Hepatocyte (in vitro differentiated cells): Measurements from ENCODE around the gene DPCD. TPM values are rescaled to one million over a fixed set of nuclear protein-coding genes. Genes with fewer than 3 reads are reported as not detected.

Experiments
- DNase-seq: peaks from one replicate; pipeline ENCODE4 v3.0.0-alpha.2; 2016; ENCODE audit warnings: low spot score
- H2AFZ ChIP-seq: fragments of 200-600 bp; sonication (generic); 2 replicates; pipeline ENCODE4 v1.6.0; 2016; ENCODE audit warnings: antibody characterized with exemption, mild to moderate bottlenecking
- H3K27ac ChIP-seq: fragments of 200-600 bp; sonication (generic); 2 replicates; pipeline ENCODE4 v1.5.1; 2016; ENCODE audit warnings: mild to moderate bottlenecking
- H3K27me3 ChIP-seq: fragments of 200-600 bp; sonication (generic); 2 replicates; pipeline ENCODE4 v1.6.1; 2016
- H3K36me3 ChIP-seq: fragments of 200-600 bp; sonication (generic); replicated peaks from 2 replicates; pipeline ENCODE4 v1.5.1; 2016; ENCODE audit warnings: low read depth; ENCODE audit not compliant: insufficient read depth
- H3K4me1 ChIP-seq: fragments of 200-600 bp; sonication (generic); 2 replicates; pipeline ENCODE4 v1.5.1; 2016; ENCODE audit warnings: mild to moderate bottlenecking, moderate library complexity; ENCODE audit not compliant: insufficient read depth
- H3K4me2 ChIP-seq: fragments of 200-600 bp; sonication (generic); 2 replicates; pipeline ENCODE4 v1.6.0; 2016
- H3K4me3 ChIP-seq: fragments of 200-600 bp; sonication (generic); 2 replicates; pipeline ENCODE4 v1.5.1; 2016; ENCODE audit warnings: mild to moderate bottlenecking
- H3K79me2 ChIP-seq: fragments of 200-600 bp; sonication (generic); 2 replicates; pipeline ENCODE4 v1.6.0; 2017; ENCODE audit warnings: mild to moderate bottlenecking
- H3K9me2 ChIP-seq: fragments of 200-600 bp; sonication (generic); replicated peaks from 2 replicates; pipeline ENCODE4 v1.6.0; 2017; ENCODE audit warnings: mild to moderate bottlenecking; ENCODE audit not compliant: insufficient read depth
- H3K9me3 ChIP-seq: fragments of 200-600 bp; sonication (generic); 2 replicates; pipeline ENCODE4 v1.5.1; 2016; ENCODE audit warnings: low read depth, mild to moderate bottlenecking
- H4K20me1 ChIP-seq: fragments of 200-600 bp; sonication (generic); 2 replicates; pipeline ENCODE4 v1.6.0; 2016; ENCODE audit warnings: mild to moderate bottlenecking; ENCODE audit not compliant: insufficient read depth, poor library complexity, severe bottlenecking
- EZH2 ChIP-seq: fragments of 200-600 bp; sonication (generic); IDR thresholded peaks from 2 replicates; pipeline ENCODE4 v1.6.1; 2016; ENCODE audit warnings: antibody characterized with exemption, mild to moderate bottlenecking, borderline replicate concordance
- EZH2phosphoT487 ChIP-seq: fragments of 200-600 bp; sonication (generic); IDR thresholded peaks from one replicate; pipeline ENCODE4 v1.6.1; 2018; ENCODE audit warnings: antibody characterized with exemption, mild to moderate bottlenecking, low read depth, moderate library complexity; ENCODE audit not compliant: unreplicated experiment, severe bottlenecking
- WGBS: methylation state at CpG from one replicate; pipeline ENCODE4 v1.1.6; 2016; ENCODE audit warnings: low lambda C conversion rate; ENCODE audit errors: missing lambda C conversion rate; 5-methylcytosine and 5-hydroxymethylcytosine counted together
- polyA plus RNA-seq: library from polyadenylated mRNA; unstranded; fragments of >200 nt; fragmentation: Nextera tagmentation; extraction: Ambion mirVana; gene quantifications from 2 replicates; pipeline ENCODE4 v1.2.1, GENCODE V29; 2016
- total RNA-seq: library from RNA; depleted of rRNA; stranded (reverse); fragments of >200 nt; gene quantifications from 2 replicates; pipeline ENCODE4 v1.2.3, GENCODE V29; 2014
- TF ChIP-seq, protein P1 (sequence below): fragments of 200-600 bp; sonication (generic); IDR thresholded peaks from 2 replicates; pipeline ENCODE4 v1.5.1; 2016; ENCODE audit warnings: antibody characterized with exemption, mild to moderate bottlenecking; ENCODE audit not compliant: poor library complexity

Gene DPCD
- total and polyA plus RNA-seq, 2 experiments from 2014 or later = 24.8 to 26.5 TPM

DNA sequence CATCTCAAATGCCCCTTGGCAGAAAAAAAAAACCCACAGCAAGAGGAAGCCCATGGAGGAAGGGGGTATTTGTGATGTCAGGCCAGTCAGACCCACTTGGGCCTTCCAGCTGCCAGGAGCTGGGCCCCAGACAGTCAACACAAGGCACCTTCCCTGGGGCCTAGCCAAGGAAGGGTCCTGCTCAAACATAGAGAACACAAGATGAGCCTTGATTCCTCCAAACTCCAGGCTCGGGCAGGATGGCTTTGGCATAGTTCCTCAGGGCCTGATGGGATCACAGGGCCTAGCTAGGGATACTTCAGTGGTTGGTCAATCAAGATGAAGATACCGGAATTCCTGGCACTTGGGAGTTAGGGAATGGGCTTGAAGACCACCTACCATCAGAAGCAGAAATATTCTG, 30.8 kb downstream of the DPCD start:
- no peaks in the 10 kb centered on the region for H3K9me2 ChIP-seq
- no peaks in the 10 kb centered on the region for H4K20me1 ChIP-seq
- no peak for DNase-seq
- WGBS = 92% methylated on average over 2 of the region's 2 CpGs
- no peak overlapping the region for H3K4me2 ChIP-seq
- H3K4me1 ChIP-seq = no peaks in the 10 kb centered on the region
- H3K27me3 ChIP-seq = no peaks in the 10 kb centered on the region
- H3K79me2 ChIP-seq = no peaks in the 10 kb centered on the region
- no peaks in the 10 kb centered on the region for H3K9me3 ChIP-seq
- no peak overlapping the region for H3K27ac ChIP-seq
- H3K4me3 ChIP-seq = no peak overlapping the region
- no peaks in the 10 kb centered on the region for H3K36me3 ChIP-seq
- no peak overlapping the region for H2AFZ ChIP-seq
- TF ChIP-seq EZH2phosphoT487 = no peak
- TF ChIP-seq EZH2 = no peak
- TF ChIP-seq, protein P1, sequence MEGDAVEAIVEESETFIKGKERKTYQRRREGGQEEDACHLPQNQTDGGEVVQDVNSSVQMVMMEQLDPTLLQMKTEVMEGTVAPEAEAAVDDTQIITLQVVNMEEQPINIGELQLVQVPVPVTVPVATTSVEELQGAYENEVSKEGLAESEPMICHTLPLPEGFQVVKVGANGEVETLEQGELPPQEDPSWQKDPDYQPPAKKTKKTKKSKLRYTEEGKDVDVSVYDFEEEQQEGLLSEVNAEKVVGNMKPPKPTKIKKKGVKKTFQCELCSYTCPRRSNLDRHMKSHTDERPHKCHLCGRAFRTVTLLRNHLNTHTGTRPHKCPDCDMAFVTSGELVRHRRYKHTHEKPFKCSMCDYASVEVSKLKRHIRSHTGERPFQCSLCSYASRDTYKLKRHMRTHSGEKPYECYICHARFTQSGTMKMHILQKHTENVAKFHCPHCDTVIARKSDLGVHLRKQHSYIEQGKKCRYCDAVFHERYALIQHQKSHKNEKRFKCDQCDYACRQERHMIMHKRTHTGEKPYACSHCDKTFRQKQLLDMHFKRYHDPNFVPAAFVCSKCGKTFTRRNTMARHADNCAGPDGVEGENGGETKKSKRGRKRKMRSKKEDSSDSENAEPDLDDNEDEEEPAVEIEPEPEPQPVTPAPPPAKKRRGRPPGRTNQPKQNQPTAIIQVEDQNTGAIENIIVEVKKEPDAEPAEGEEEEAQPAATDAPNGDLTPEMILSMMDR = no peak

DNA sequence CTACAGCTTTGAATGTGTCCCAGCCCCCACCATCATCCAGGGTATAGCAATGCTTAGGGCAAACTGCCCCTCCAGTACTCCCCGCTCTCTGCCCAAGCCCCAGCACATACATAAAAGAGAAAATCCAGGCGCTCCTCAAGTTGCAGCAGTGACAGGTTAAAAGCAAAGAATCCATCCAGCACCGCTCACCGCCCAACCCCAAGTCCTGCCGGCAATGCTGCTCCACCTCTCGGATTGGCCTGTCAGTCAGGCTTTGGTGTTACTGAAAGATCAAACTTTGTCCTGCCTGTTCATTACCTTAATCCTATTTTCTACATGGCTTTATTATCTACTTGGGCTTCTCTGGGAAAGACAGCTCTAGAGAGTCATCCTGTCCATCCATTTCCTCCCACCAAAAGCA, 31.9 kb downstream of the DPCD start:
- Histone ChIP-seq H3K4me2 (no peak overlapping the region), H3K27me3 (no peaks in the 10 kb centered on the region), H3K4me1 (no peaks in the 10 kb centered on the region), H3K36me3 (no peaks in the 10 kb centered on the region), H3K9me3 (no peaks in the 10 kb centered on the region), H3K27ac (no peak overlapping the region), H4K20me1 (no peaks in the 10 kb centered on the region), H2AFZ (no peak overlapping the region), H3K4me3 (no peak overlapping the region), H3K9me2 (no peaks in the 10 kb centered on the region), H3K79me2 (no peaks in the 10 kb centered on the region)
- 93% methylated on average over 6 of the region's 6 CpGs for WGBS
- DNase-seq = no peak
- no peak for TF ChIP-seq EZH2phosphoT487
- no peak for TF ChIP-seq EZH2
- TF ChIP-seq, protein P1 = no peak

DNA sequence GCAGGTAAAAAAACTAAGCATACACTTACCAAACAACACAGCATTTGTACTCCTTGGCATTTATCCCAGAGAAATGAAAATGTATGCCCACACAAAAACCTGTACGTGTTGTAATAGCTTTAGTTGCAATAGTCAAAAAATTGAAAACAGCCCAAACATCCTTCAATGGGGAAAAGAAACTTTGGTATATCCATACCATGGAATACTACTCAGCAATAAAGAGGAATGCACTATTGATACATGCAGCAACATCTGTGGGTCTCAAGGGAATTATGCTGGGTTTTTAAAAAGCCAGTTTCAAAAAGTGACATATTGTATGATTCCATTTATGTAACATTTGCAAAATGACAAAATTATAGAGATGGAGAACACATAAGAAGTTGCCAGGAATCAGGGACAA, 35.4 kb downstream of the DPCD start:
- WGBS = 100% methylated on average over 1 of the region's 1 CpG

More for the DNA sequence above, 35.4 kb downstream of the DPCD start:
- H4K20me1 ChIP-seq = peaks cover 2% of the 10 kb centered on the region
- no peaks in the 10 kb centered on the region for H3K79me2 ChIP-seq
- H3K9me2 ChIP-seq = no peaks in the 10 kb centered on the region
- H3K36me3 ChIP-seq = no peaks in the 10 kb centered on the region
- no peak overlapping the region for H3K4me3 ChIP-seq
- DNase-seq = no peak
- H3K4me2 ChIP-seq = no peak overlapping the region
- H3K27me3 ChIP-seq = no peaks in the 10 kb centered on the region
- TF ChIP-seq EZH2phosphoT487 (no peak), EZH2 (no peak)
- TF ChIP-seq, protein P1 = no peak
- H2AFZ ChIP-seq = no peak overlapping the region
- H3K9me3 ChIP-seq = no peaks in the 10 kb centered on the region
- no peak overlapping the region for H3K27ac ChIP-seq
- H3K4me1 ChIP-seq = no peaks in the 10 kb centered on the region
